Measurements from ENCODE around the gene WFS1. TPM values are rescaled to one million over a fixed set of nuclear protein-coding genes. Genes with fewer than 3 reads are reported as not detected.

Gene WFS1
- total RNA-seq, 1 donor from 2014 or later = 29.2 TPM

DNA sequence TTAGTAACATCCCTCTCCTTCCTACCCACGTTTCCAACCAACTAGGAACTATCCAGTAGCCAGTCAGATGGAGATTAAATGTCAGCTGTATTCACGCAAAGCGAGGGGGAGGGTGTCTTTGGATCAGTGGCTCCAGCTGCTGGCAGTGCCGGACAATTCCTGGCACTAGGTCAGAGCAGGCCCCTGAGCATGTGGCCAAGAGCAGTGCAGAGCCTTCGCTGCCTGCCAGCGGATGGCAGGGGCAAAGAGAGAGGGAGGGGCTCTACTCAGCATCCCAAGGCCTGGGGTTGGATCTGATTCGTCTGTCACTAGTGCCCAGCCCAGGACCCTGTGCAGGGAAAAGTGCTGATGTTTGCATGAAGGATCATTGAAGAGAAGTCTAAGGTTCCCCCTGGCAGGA lies 40.6 kb upstream of the WFS1 start:
- no peaks in the 10 kb centered on the region for H3K36me3 Mint-ChIP-seq (ENCODE audit: unreplicated experiment)
- no peaks in the 10 kb centered on the region for H3K9me3 Mint-ChIP-seq (ENCODE audit: unreplicated experiment)
- H3K27me3 Mint-ChIP-seq (ENCODE audit: unreplicated experiment) = peaks cover 8% of the 10 kb centered on the region
- H3K4me1 Mint-ChIP-seq (ENCODE audit: unreplicated experiment) = no peaks in the 10 kb centered on the region
- no peak overlapping the region for H3K27ac Mint-ChIP-seq (ENCODE audit: unreplicated experiment)
- DNase-seq (ENCODE audit: extremely low spot score, unreplicated experiment) = peak; percentile 76
- TF ChIP-seq, protein P1, sequence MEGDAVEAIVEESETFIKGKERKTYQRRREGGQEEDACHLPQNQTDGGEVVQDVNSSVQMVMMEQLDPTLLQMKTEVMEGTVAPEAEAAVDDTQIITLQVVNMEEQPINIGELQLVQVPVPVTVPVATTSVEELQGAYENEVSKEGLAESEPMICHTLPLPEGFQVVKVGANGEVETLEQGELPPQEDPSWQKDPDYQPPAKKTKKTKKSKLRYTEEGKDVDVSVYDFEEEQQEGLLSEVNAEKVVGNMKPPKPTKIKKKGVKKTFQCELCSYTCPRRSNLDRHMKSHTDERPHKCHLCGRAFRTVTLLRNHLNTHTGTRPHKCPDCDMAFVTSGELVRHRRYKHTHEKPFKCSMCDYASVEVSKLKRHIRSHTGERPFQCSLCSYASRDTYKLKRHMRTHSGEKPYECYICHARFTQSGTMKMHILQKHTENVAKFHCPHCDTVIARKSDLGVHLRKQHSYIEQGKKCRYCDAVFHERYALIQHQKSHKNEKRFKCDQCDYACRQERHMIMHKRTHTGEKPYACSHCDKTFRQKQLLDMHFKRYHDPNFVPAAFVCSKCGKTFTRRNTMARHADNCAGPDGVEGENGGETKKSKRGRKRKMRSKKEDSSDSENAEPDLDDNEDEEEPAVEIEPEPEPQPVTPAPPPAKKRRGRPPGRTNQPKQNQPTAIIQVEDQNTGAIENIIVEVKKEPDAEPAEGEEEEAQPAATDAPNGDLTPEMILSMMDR (IDR thresholded peaks at IDR 0.05) = no peak
- H3K4me3 Mint-ChIP-seq (ENCODE audit: unreplicated experiment) = no peak overlapping the region

DNA sequence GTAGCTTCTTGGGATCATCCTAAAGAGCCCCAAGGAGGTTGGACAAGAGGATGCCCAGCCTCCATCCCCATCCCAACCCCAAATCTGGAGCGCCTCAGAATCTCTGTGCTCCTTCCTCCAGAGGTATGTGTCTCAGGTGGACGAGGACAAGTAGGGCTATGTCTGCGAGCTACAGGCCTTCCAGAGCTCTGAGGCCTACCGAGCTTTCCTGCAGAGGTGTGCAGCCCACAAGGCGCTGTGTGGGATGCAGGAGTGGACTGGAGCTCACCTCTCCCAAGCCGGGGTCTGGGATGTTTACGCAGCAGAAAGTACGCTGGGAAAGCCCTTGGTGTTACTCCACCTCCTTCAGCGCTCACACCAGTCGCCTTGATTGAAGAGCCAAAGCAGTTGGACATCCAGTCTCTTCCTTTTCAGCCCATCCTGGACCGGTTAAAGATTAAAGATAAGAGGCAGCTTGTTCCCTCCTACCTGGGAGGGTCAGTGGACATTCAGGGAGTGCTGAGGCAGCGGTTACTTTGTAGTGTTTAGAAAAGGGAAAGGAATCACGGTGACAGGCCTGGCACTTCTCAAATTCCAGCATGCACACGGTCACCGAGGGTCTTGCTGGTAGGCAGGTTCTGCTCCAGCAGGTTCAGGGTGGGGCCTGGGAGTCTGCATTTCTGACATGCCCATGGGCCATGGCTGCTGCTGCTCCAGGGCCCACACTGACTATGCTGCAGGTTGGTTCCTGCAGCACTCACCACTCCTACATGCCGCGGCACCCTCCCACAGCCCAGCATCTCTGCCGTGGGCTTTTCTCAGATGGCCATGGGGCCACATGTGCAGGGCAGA lies 39.8 kb upstream of the WFS1 start:
- H3K4me3 Mint-ChIP-seq (ENCODE audit: unreplicated experiment) = no peak overlapping the region
- H3K36me3 Mint-ChIP-seq (ENCODE audit: unreplicated experiment) = no peaks in the 10 kb centered on the region
- TF ChIP-seq, protein P1 (IDR thresholded peaks at IDR 0.05) = no peak
- H3K9me3 Mint-ChIP-seq (ENCODE audit: unreplicated experiment) = no peaks in the 10 kb centered on the region
- DNase-seq (ENCODE audit: extremely low spot score, unreplicated experiment) = peak; percentile 59
- no peak overlapping the region for H3K27ac Mint-ChIP-seq (ENCODE audit: unreplicated experiment)
- peaks cover 4% of the 10 kb centered on the region for H3K27me3 Mint-ChIP-seq (ENCODE audit: unreplicated experiment)
- H3K4me1 Mint-ChIP-seq (ENCODE audit: unreplicated experiment) = no peaks in the 10 kb centered on the region

DNA sequence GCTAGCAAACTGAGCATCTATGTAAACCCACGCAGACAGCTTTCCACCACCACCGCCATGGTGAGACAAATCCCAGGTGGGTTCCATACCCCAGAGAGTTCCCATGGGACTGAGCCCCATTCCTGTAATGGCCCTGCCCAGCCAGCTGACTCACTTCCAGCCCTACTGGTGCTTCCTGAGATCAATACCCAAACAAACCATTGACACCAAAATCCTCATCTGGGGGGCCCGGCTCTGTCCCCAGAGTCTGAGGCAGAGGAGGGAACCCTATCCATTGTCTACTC lies 39.2 kb upstream of the WFS1 start:
- TF ChIP-seq, protein P1 (IDR thresholded peaks at IDR 0.05) = no peak
- no peaks in the 10 kb centered on the region for H3K9me3 Mint-ChIP-seq (ENCODE audit: unreplicated experiment)
- no peak overlapping the region for H3K27ac Mint-ChIP-seq (ENCODE audit: unreplicated experiment)
- H3K36me3 Mint-ChIP-seq (ENCODE audit: unreplicated experiment) = no peaks in the 10 kb centered on the region
- peaks cover 4% of the 10 kb centered on the region for H3K27me3 Mint-ChIP-seq (ENCODE audit: unreplicated experiment)
- no peaks in the 10 kb centered on the region for H3K4me1 Mint-ChIP-seq (ENCODE audit: unreplicated experiment)
- peak; percentile 63 for DNase-seq (ENCODE audit: extremely low spot score, unreplicated experiment)
- no peak overlapping the region for H3K4me3 Mint-ChIP-seq (ENCODE audit: unreplicated experiment)

DNA sequence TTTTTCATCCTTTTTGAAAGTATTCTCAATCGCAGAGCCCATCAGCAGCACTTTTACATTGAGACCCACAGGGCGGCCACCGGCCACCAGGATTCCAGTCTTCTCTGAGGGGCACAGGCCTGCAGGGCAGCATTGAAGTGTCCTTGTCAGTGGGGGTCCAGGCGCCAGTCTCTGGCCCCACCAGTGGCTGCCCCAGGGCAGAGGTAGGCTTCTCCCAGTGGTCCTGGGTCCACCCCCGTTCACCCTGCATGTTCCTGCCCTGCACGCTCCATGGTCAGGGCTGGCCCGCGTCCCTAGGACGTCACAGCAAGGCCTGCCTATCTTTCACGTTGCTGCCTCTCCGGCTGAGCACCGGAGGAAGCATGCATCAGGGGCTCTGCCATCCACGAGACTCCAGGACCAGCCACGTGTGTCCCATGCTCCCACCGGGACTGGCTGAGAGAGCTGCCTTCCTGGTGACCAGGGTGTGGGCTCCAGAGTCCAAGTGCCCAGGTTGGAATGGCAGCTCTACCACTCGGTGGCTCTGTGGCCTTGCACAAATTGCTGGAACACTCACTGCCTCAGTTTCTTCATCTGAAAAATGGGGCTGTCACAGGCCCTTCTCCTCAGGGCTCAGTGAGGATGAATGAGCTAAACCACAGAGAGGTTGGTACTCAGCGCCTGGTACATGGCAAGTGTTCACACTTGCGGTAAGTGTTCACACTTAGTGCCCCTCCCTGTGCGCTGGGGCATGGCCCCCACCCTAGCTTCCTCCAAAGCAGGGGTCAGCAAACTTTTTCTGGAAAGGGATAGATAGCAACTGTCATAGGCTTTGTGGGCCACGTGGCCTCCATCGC lies 38.6 kb upstream of the WFS1 start:
- Mint-ChIP-seq H3K27me3 (ENCODE audit: unreplicated experiment) (peaks cover 4% of the 10 kb centered on the region), H3K36me3 (ENCODE audit: unreplicated experiment) (no peaks in the 10 kb centered on the region), H3K4me3 (ENCODE audit: unreplicated experiment) (no peak overlapping the region), H3K27ac (ENCODE audit: unreplicated experiment) (no peak overlapping the region), H3K4me1 (ENCODE audit: unreplicated experiment) (no peaks in the 10 kb centered on the region), H3K9me3 (ENCODE audit: unreplicated experiment) (no peaks in the 10 kb centered on the region)
- TF ChIP-seq, protein P1 (IDR thresholded peaks at IDR 0.05) = no peak
- DNase-seq (ENCODE audit: extremely low spot score, unreplicated experiment) = peak; percentile 83

DNA sequence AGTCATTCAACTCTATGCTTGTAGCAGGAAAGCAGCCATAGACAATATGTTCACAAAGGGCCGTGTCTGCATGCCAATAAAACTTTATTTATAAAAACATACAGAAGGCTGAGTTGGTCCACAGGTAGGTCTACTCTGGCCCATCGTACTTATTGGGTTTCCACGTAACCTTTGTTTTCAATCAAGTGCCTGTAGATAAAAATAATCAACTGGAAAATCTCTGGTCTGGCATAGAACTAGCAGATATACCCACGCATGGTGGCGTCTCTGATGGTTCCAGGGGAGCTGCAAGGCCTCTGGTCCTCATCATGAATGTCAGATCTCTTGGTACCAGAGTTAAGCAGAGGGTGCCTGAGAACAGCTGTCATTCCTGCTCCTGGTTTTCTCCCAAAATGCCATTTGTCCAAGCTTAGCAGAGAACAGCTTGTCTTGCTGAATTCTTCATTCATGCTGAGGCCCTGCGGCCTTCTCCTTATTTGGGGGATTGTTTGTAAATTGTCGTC lies 37.9 kb upstream of the WFS1 start:
- no peaks in the 10 kb centered on the region for H3K36me3 Mint-ChIP-seq (ENCODE audit: unreplicated experiment)
- no peaks in the 10 kb centered on the region for H3K4me1 Mint-ChIP-seq (ENCODE audit: unreplicated experiment)
- no peak overlapping the region for H3K27ac Mint-ChIP-seq (ENCODE audit: unreplicated experiment)
- peaks cover 8% of the 10 kb centered on the region for H3K27me3 Mint-ChIP-seq (ENCODE audit: unreplicated experiment)
- TF ChIP-seq, protein P1 (IDR thresholded peaks at IDR 0.05) = no peak
- peak; percentile 59 for DNase-seq (ENCODE audit: extremely low spot score, unreplicated experiment)
- no peak overlapping the region for H3K4me3 Mint-ChIP-seq (ENCODE audit: unreplicated experiment)
- H3K9me3 Mint-ChIP-seq (ENCODE audit: unreplicated experiment) = no peaks in the 10 kb centered on the region

Data from osteocyte (in vitro differentiated cells).